Measurements from ENCODE around the gene TBC1D22A. TPM values are rescaled to one million over a fixed set of nuclear protein-coding genes. Genes with fewer than 3 reads are reported as not detected.

Gene TBC1D22A
- total RNA-seq, 1 donor from 2014 or later, result 24.2 TPM

- Mint-ChIP-seq H3K27ac (ENCODE audit: unreplicated experiment) (no peak overlapping the region), H3K4me3 (ENCODE audit: unreplicated experiment) (no peak overlapping the region), H3K27me3 (ENCODE audit: low read depth, unreplicated experiment) (no peaks in the 10 kb centered on the region), H3K9me3 (ENCODE audit: unreplicated experiment) (no peaks in the 10 kb centered on the region), H3K4me1 (ENCODE audit: low read depth, unreplicated experiment) (peaks cover 5% of the 10 kb centered on the region), H3K36me3 (ENCODE audit: low read depth, unreplicated experiment) (peaks cover 25% of the 10 kb centered on the region)
- Histone ChIP-seq H2AFZ (ENCODE audit: low read depth, low read length) (no peak overlapping the region), H3K9me3 (ENCODE audit: insufficient read depth, low read depth, low read length) (no peaks in the 10 kb centered on the region), H3K4me1 (ENCODE audit: insufficient read depth, low read length) (peaks cover 5% of the 10 kb centered on the region), H3K79me2 (ENCODE audit: insufficient read depth, low read length) (peaks cover 20% of the 10 kb centered on the region), H3K4me3 (ENCODE audit: insufficient read depth, low read depth, low read length) (no peak overlapping the region), H3K4me2 (ENCODE audit: low read length) (no peak overlapping the region), H3K27ac (ENCODE audit: low read depth, low read length) (no peak overlapping the region), H3K27me3 (ENCODE audit: insufficient read depth, low read length) (no peaks in the 10 kb centered on the region), H3K9ac (ENCODE audit: low read length) (no peak overlapping the region), H4K20me1 (ENCODE audit: insufficient read depth, low read length) (peaks cover 66% of the 10 kb centered on the region), H3K36me3 (ENCODE audit: insufficient read depth, low read length) (peaks cover 1% of the 10 kb centered on the region)
- no peak for FAIRE-seq
- TF ChIP-seq CTCF (IDR thresholded peaks at IDR 0.05; ENCODE audit: insufficient read depth, low read depth, low read length) (no peak), EZH2 (IDR thresholded peaks at IDR 0.05; ENCODE audit: insufficient read depth, low read length) (no peak)
- DNase-seq (ENCODE audit: low read depth), result no peak
Observed at GRCh38 chr22:46801826-46802607, 39.6 kb downstream of the TBC1D22A start.

- no peak for FAIRE-seq
- H3K27ac ChIP-seq (ENCODE audit: low read depth, low read length), result no peak overlapping the region
Observed at GRCh38 chr22:46802608-46803027, 40.2 kb downstream of the TBC1D22A start.

More at GRCh38 chr22:46802608-46803027, 40.2 kb downstream of the TBC1D22A start:
- H3K36me3 Mint-ChIP-seq (ENCODE audit: low read depth, unreplicated experiment), result peaks cover 25% of the 10 kb centered on the region
- Histone ChIP-seq H3K9me3 (ENCODE audit: insufficient read depth, low read depth, low read length) (no peaks in the 10 kb centered on the region), H3K4me1 (ENCODE audit: insufficient read depth, low read length) (peaks cover 5% of the 10 kb centered on the region), H2AFZ (ENCODE audit: low read depth, low read length) (no peak overlapping the region), H4K20me1 (ENCODE audit: insufficient read depth, low read length) (peaks cover 66% of the 10 kb centered on the region), H3K4me3 (ENCODE audit: insufficient read depth, low read depth, low read length) (no peak overlapping the region), H3K27me3 (ENCODE audit: insufficient read depth, low read length) (no peaks in the 10 kb centered on the region), H3K36me3 (ENCODE audit: insufficient read depth, low read length) (peaks cover 3% of the 10 kb centered on the region), H3K9ac (ENCODE audit: low read length) (no peak overlapping the region), H3K79me2 (ENCODE audit: insufficient read depth, low read length) (peaks cover 25% of the 10 kb centered on the region), H3K4me2 (ENCODE audit: low read length) (no peak overlapping the region)
- no peak for DNase-seq (ENCODE audit: low read depth)
- no peaks in the 10 kb centered on the region for H3K27me3 Mint-ChIP-seq (ENCODE audit: low read depth, unreplicated experiment)
- TF ChIP-seq CTCF (IDR thresholded peaks at IDR 0.05; ENCODE audit: insufficient read depth, low read depth, low read length), result no peak
- no peak for TF ChIP-seq EZH2 (IDR thresholded peaks at IDR 0.05; ENCODE audit: insufficient read depth, low read length)
- H3K9me3 Mint-ChIP-seq (ENCODE audit: unreplicated experiment), result no peaks in the 10 kb centered on the region
- H3K4me1 Mint-ChIP-seq (ENCODE audit: low read depth, unreplicated experiment), result peaks cover 5% of the 10 kb centered on the region
- no peak overlapping the region for H3K4me3 Mint-ChIP-seq (ENCODE audit: unreplicated experiment)
- H3K27ac Mint-ChIP-seq (ENCODE audit: unreplicated experiment), result no peak overlapping the region

Data from astrocyte (in vitro differentiated cells and primary cell).